Measurements from ENCODE around the gene CHST6.
"Not testable (repeated sequence)": the region's sequence is repeated elsewhere in the genome, so short reads cannot be mapped to it uniquely, and the experiment has no call there.

CHST6 gene

GRCh38 chr16:75471723-75472633 is 23.3 kb downstream of the CHST6 start:
- no peak overlapping the region for H3K4me3 ChIP-seq (ENCODE audit: low read length)
- H3K27me3 ChIP-seq (replicated peaks; ENCODE audit: control insufficient read depth, insufficient read depth, low read length), result peaks cover 1% of the 10 kb centered on the region
- no peaks in the 10 kb centered on the region for H3K36me3 ChIP-seq (ENCODE audit: control insufficient read depth, insufficient read depth, low read length, severe bottlenecking)
- H3K4me1 ChIP-seq (ENCODE audit: control insufficient read depth, insufficient read depth, low read length), result no peaks in the 10 kb centered on the region
- H3K9ac ChIP-seq (ENCODE audit: low read length), result no peak overlapping the region
- H3K9me3 ChIP-seq (ENCODE audit: control insufficient read depth, low read length), result no peaks in the 10 kb centered on the region
- DNase-seq (ENCODE audit: low read depth), result peak; percentile 91

GRCh38 chr16:75466760-75467159 is 28.5 kb downstream of the CHST6 start:
- H3K9me3 ChIP-seq (ENCODE audit: control insufficient read depth, low read length), result no peaks in the 10 kb centered on the region
- no peak for DNase-seq (ENCODE audit: low read depth)
- no peaks in the 10 kb centered on the region for H3K27me3 ChIP-seq (replicated peaks; ENCODE audit: control insufficient read depth, insufficient read depth, low read length)
- H3K36me3 ChIP-seq (ENCODE audit: control insufficient read depth, insufficient read depth, low read length, severe bottlenecking), result no peaks in the 10 kb centered on the region
- no peak overlapping the region for H3K4me3 ChIP-seq (ENCODE audit: low read length)
- no peak overlapping the region for H3K9ac ChIP-seq (ENCODE audit: low read length)
- H3K4me1 ChIP-seq (ENCODE audit: control insufficient read depth, insufficient read depth, low read length), result no peaks in the 10 kb centered on the region

- peak; percentile 100 for DNase-seq (ENCODE audit: low read depth)
- H3K4me3 ChIP-seq (ENCODE audit: low read length), result peak within 1 kb of the TSS; percentile 92
These were observed 30.9 kb downstream of the CHST6 start, which contains the start of gene TMEM170A for GRCh38 chr16:75464122-75464918. TSS of gene TMEM170A (minus strand) at chr16:75464689. CDS start at chr16:75464600, 89 bp downstream.

GRCh38 chr16:75463389-75464121 is 31.7 kb downstream of the CHST6 start:
- H3K36me3 ChIP-seq (ENCODE audit: control insufficient read depth, insufficient read depth, low read length, severe bottlenecking); H3K27me3 ChIP-seq (replicated peaks; ENCODE audit: control insufficient read depth, insufficient read depth, low read length); H3K4me1 ChIP-seq (ENCODE audit: control insufficient read depth, insufficient read depth, low read length); H3K9me3 ChIP-seq (ENCODE audit: control insufficient read depth, low read length): not testable (repeated sequence)
- Histone ChIP-seq H3K4me3 (ENCODE audit: low read length) (peak overlapping the region; percentile 92), H3K9ac (ENCODE audit: low read length) (peak overlapping the region; percentile 94)
- DNase-seq (ENCODE audit: low read depth), result peak; percentile 62

More at GRCh38 chr16:75464122-75464918, 30.9 kb downstream of the CHST6 start, which contains the start of gene TMEM170A:
- Histone ChIP-seq H3K9ac (ENCODE audit: low read length) (peak within 1 kb of the TSS; percentile 94), H3K27me3 (replicated peaks; ENCODE audit: control insufficient read depth, insufficient read depth, low read length) (no peaks in the 10 kb centered on the region), H3K9me3 (ENCODE audit: control insufficient read depth, low read length) (no peaks in the 10 kb centered on the region), H3K36me3 (ENCODE audit: control insufficient read depth, insufficient read depth, low read length, severe bottlenecking) (no peaks in the 10 kb centered on the region), H3K4me1 (ENCODE audit: control insufficient read depth, insufficient read depth, low read length) (no peaks in the 10 kb centered on the region)

- no peaks in the 10 kb centered on the region for H3K36me3 ChIP-seq (ENCODE audit: control insufficient read depth, insufficient read depth, low read length, severe bottlenecking)
- H3K27me3 ChIP-seq (replicated peaks; ENCODE audit: control insufficient read depth, insufficient read depth, low read length), result no peaks in the 10 kb centered on the region
- H3K4me3 ChIP-seq (ENCODE audit: low read length), result no peak overlapping the region
- no peak overlapping the region for H3K9ac ChIP-seq (ENCODE audit: low read length)
- DNase-seq (ENCODE audit: low read depth), result no peak
- no peaks in the 10 kb centered on the region for H3K4me1 ChIP-seq (ENCODE audit: control insufficient read depth, insufficient read depth, low read length)
- no peaks in the 10 kb centered on the region for H3K9me3 ChIP-seq (ENCODE audit: control insufficient read depth, low read length)
These were observed 32.4 kb downstream of the CHST6 start for GRCh38 chr16:75462806-75463205.

- no peak overlapping the region for H3K4me3 ChIP-seq (ENCODE audit: low read length)
- H3K36me3 ChIP-seq (ENCODE audit: control insufficient read depth, insufficient read depth, low read length, severe bottlenecking), result no peaks in the 10 kb centered on the region
- H3K27me3 ChIP-seq (replicated peaks; ENCODE audit: control insufficient read depth, insufficient read depth, low read length), result no peaks in the 10 kb centered on the region
- H3K4me1 ChIP-seq (ENCODE audit: control insufficient read depth, insufficient read depth, low read length), result no peaks in the 10 kb centered on the region
- no peak overlapping the region for H3K9ac ChIP-seq (ENCODE audit: low read length)
- no peak for DNase-seq (ENCODE audit: low read depth)
- H3K9me3 ChIP-seq (ENCODE audit: control insufficient read depth, low read length), result no peaks in the 10 kb centered on the region
These were observed 33.7 kb downstream of the CHST6 start for GRCh38 chr16:75461575-75461974.

- no peak overlapping the region for H3K4me3 ChIP-seq (ENCODE audit: low read length)
- H3K9ac ChIP-seq (ENCODE audit: low read length), result no peak overlapping the region
- H3K27me3 ChIP-seq (replicated peaks; ENCODE audit: control insufficient read depth, insufficient read depth, low read length), result no peaks in the 10 kb centered on the region
- no peaks in the 10 kb centered on the region for H3K36me3 ChIP-seq (ENCODE audit: control insufficient read depth, insufficient read depth, low read length, severe bottlenecking)
- no peak for DNase-seq (ENCODE audit: low read depth)
- no peaks in the 10 kb centered on the region for H3K9me3 ChIP-seq (ENCODE audit: control insufficient read depth, low read length)
- H3K4me1 ChIP-seq (ENCODE audit: control insufficient read depth, insufficient read depth, low read length), result no peaks in the 10 kb centered on the region
These were observed 34.8 kb downstream of the CHST6 start for GRCh38 chr16:75460446-75460845.

GRCh38 chr16:75459691-75460090 is 35.5 kb downstream of the CHST6 start:
- no peak for DNase-seq (ENCODE audit: low read depth)
- Histone ChIP-seq H3K9ac (ENCODE audit: low read length) (no peak overlapping the region), H3K36me3 (ENCODE audit: control insufficient read depth, insufficient read depth, low read length, severe bottlenecking) (no peaks in the 10 kb centered on the region), H3K9me3 (ENCODE audit: control insufficient read depth, low read length) (no peaks in the 10 kb centered on the region), H3K27me3 (replicated peaks; ENCODE audit: control insufficient read depth, insufficient read depth, low read length) (no peaks in the 10 kb centered on the region), H3K4me3 (ENCODE audit: low read length) (no peak overlapping the region), H3K4me1 (ENCODE audit: control insufficient read depth, insufficient read depth, low read length) (no peaks in the 10 kb centered on the region)

- H3K4me3 ChIP-seq (ENCODE audit: low read length), result no peak overlapping the region
These were observed 36.8 kb downstream of the CHST6 start for GRCh38 chr16:75458439-75458838.

GRCh38 chr16:75458029-75458428 is 37.2 kb downstream of the CHST6 start:
- Histone ChIP-seq H3K9ac (ENCODE audit: low read length) (no peak overlapping the region), H3K36me3 (ENCODE audit: control insufficient read depth, insufficient read depth, low read length, severe bottlenecking) (no peaks in the 10 kb centered on the region), H3K4me1 (ENCODE audit: control insufficient read depth, insufficient read depth, low read length) (no peaks in the 10 kb centered on the region), H3K27me3 (replicated peaks; ENCODE audit: control insufficient read depth, insufficient read depth, low read length) (no peaks in the 10 kb centered on the region), H3K9me3 (ENCODE audit: control insufficient read depth, low read length) (no peaks in the 10 kb centered on the region), H3K4me3 (ENCODE audit: low read length) (no peak overlapping the region)
- DNase-seq (ENCODE audit: low read depth), result no peak

More at GRCh38 chr16:75458439-75458838, 36.8 kb downstream of the CHST6 start:
- Histone ChIP-seq H3K9me3 (ENCODE audit: control insufficient read depth, low read length) (no peaks in the 10 kb centered on the region), H3K9ac (ENCODE audit: low read length) (no peak overlapping the region), H3K4me1 (ENCODE audit: control insufficient read depth, insufficient read depth, low read length) (no peaks in the 10 kb centered on the region), H3K36me3 (ENCODE audit: control insufficient read depth, insufficient read depth, low read length, severe bottlenecking) (no peaks in the 10 kb centered on the region), H3K27me3 (replicated peaks; ENCODE audit: control insufficient read depth, insufficient read depth, low read length) (no peaks in the 10 kb centered on the region)
- DNase-seq (ENCODE audit: low read depth), result no peak

All from adipocyte (in vitro differentiated cells).